GM21786 (cell line): ENCODE results near the gene ERC2.

Source experiments
- ATAC-seq: cut with Tn5 transposase; IDR thresholded peaks from one replicate; pipeline ENCODE4 v1.9.1; 2021; ENCODE audit not compliant: unreplicated experiment

Gene ERC2

GRCh38 chr3:55576621-55577388, 891.5 kb downstream of the ERC2 start:
- ATAC-seq: no peak

GRCh38 chr3:55574671-55575070, 893.6 kb downstream of the ERC2 start:
- ATAC-seq: no peak

GRCh38 chr3:55572816-55573215, 895.5 kb downstream of the ERC2 start:
- no peak for ATAC-seq

GRCh38 chr3:55571913-55572312, 896.4 kb downstream of the ERC2 start:
- ATAC-seq: no peak

GRCh38 chr3:55571216-55571813, 897.0 kb downstream of the ERC2 start:
- ATAC-seq: no peak

- ATAC-seq: no peak
These were observed 898.0 kb downstream of the ERC2 start for GRCh38 chr3:55570271-55570711.

- no peak for ATAC-seq
These were observed 899.2 kb downstream of the ERC2 start for GRCh38 chr3:55569033-55569599.

GRCh38 chr3:55567615-55568014, 900.7 kb downstream of the ERC2 start:
- ATAC-seq: no peak

- ATAC-seq: no peak
These were observed 901.1 kb downstream of the ERC2 start for GRCh38 chr3:55567121-55567520.

GRCh38 chr3:55565521-55565920, 902.7 kb downstream of the ERC2 start:
- ATAC-seq: no peak

GRCh38 chr3:55564726-55565125, 903.5 kb downstream of the ERC2 start:
- ATAC-seq: no peak

GRCh38 chr3:55562700-55563099, 905.6 kb downstream of the ERC2 start:
- ATAC-seq: no peak

GRCh38 chr3:55559500-55560423, 908.5 kb downstream of the ERC2 start:
- no peak for ATAC-seq

- ATAC-seq: no peak
These were observed 910.0 kb downstream of the ERC2 start for GRCh38 chr3:55558316-55558715.

- ATAC-seq: no peak
These were observed 910.7 kb downstream of the ERC2 start for GRCh38 chr3:55557549-55557948.

GRCh38 chr3:55556619-55557537, 911.4 kb downstream of the ERC2 start:
- no peak for ATAC-seq

- no peak for ATAC-seq
These were observed 912.2 kb downstream of the ERC2 start for GRCh38 chr3:55555873-55556618.

GRCh38 chr3:55554634-55555425, 913.4 kb downstream of the ERC2 start:
- ATAC-seq: no peak

GRCh38 chr3:55551644-55552043, 916.6 kb downstream of the ERC2 start:
- no peak for ATAC-seq
